ENCODE measurements around the gene MARF1. TPM values are rescaled to one million over a fixed set of nuclear protein-coding genes. Genes with fewer than 3 reads are reported as not detected.
"Not testable (repeated sequence)": the region's sequence is repeated elsewhere in the genome, so short reads cannot be mapped to it uniquely, and the experiment has no call there.

The MARF1 gene, protein sequence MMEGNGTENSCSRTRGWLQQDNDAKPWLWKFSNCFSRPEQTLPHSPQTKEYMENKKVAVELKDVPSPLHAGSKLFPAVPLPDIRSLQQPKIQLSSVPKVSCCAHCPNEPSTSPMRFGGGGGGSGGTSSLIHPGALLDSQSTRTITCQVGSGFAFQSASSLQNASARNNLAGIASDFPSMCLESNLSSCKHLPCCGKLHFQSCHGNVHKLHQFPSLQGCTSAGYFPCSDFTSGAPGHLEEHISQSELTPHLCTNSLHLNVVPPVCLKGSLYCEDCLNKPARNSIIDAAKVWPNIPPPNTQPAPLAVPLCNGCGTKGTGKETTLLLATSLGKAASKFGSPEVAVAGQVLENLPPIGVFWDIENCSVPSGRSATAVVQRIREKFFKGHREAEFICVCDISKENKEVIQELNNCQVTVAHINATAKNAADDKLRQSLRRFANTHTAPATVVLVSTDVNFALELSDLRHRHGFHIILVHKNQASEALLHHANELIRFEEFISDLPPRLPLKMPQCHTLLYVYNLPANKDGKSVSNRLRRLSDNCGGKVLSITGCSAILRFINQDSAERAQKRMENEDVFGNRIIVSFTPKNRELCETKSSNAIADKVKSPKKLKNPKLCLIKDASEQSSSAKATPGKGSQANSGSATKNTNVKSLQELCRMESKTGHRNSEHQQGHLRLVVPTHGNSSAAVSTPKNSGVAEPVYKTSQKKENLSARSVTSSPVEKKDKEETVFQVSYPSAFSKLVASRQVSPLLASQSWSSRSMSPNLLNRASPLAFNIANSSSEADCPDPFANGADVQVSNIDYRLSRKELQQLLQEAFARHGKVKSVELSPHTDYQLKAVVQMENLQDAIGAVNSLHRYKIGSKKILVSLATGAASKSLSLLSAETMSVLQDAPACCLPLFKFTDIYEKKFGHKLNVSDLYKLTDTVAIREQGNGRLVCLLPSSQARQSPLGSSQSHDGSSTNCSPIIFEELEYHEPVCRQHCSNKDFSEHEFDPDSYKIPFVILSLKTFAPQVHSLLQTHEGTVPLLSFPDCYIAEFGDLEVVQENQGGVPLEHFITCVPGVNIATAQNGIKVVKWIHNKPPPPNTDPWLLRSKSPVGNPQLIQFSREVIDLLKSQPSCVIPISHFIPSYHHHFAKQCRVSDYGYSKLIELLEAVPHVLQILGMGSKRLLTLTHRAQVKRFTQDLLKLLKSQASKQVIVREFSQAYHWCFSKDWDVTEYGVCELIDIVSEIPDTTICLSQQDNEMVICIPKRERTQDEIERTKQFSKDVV (N-terminal part only)
- total RNA-seq: 48.4 TPM
- long read RNA-seq, partial matches to known transcripts: 2 of 3 reads
- long read RNA-seq, other reads (novel, unspliced or antisense): 1 of 3 reads

DNA sequence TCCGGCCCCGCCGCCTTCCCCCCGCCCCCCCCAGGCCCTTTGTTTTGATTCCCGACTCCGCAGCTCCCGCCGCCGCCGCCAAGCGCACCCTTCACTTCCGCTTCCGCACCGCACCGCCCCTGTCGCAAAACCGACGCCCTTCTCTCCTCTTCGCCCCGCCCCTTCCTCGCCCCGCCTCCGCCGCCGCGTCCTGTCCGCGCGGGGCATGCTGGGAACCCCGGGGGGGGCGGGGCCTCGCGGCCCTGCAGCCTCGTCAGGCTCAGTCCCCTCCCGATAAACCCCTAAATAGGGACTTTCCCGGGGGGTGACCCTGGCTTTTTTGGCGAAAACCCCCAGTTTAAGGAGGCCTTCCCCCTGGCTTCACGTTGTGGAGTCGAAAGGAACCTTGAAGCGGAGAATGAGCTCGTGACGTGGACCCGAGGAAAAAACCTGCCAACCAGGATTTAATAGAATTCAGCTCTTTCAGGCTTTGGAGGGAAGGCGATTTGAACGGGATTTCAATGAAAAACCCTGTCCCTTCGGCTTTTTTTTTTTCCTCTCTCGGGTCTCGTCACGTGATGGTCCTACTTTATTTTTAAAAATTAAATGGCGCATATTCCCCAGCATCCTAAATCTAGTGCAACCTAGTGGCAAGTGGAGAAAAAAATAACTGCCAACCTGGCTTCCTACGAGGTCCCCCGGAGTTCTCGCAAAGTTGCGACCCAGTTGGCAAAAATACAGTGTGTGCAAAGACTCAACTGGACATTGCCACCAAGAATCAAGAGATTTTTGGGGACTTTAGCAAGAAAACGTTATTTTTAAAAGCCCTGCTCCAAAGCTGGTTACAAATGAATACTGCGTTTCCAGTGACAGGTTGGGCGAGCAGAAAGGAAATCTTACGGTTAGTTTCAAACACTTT, at the start of gene MARF1:
TSS of gene MARF1 (minus strand) at position 107 of the 898 bp plus-strand sequence. CDS start 3,921 bp downstream, outside the sequence.
- intact Hi-C loops (cut with DNase I): loop anchor here (2.0 to 5.0 kb wide), 4 partner anchors 34 to 216 kb away; no protein-coding TSS in a partner anchor
- DNase-seq (ENCODE audit: missing footprints): peak; percentile 100
- ATAC-seq: peak; percentile 98

DNA sequence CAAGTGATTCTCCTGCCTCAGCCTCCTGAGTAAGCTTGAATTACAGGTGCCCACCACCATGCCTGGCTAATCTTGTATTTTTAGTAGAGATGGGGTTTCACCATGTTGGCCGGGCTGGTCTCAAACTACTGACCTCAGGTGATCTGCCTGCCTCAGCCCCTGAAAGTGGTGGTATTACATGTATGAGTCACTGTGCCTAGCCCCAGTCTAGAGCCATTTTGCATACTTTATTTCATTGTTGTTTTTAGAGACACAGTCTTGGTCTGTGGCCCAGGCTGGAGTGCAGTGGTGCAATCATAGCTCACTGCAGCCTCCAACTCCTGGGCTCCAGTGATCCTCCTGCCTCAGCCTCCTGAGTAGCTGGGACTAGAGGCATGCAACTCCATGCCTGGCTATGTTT, 49.6 kb upstream of the MARF1 start:
- ATAC-seq; intact Hi-C loops (cut with DNase I); DNase-seq (ENCODE audit: missing footprints): not testable (repeated sequence)

DNA sequence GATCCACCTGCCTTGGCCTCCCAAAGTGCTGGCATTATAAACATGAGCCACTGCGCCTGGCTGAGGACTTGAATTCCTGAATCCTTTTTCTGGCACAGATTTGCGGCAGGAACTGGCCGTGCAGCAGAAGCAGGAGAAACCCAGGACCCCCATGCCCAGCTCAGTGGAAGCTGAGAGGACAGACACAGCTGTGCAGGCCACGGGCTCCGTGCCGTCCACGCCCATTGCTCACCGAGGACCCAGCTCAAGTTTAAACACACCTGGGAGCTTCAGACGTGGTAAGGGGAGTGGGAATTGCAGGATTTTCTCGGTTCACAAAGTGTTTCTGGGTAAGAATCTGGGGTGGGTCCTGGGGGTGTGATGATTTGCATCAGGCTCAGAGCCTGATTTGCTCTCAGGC, 48.1 kb upstream of the MARF1 start:
- intact Hi-C loops (cut with DNase I): no loop called here
- ATAC-seq (no peak), DNase-seq (ENCODE audit: missing footprints) (no peak)

DNA sequence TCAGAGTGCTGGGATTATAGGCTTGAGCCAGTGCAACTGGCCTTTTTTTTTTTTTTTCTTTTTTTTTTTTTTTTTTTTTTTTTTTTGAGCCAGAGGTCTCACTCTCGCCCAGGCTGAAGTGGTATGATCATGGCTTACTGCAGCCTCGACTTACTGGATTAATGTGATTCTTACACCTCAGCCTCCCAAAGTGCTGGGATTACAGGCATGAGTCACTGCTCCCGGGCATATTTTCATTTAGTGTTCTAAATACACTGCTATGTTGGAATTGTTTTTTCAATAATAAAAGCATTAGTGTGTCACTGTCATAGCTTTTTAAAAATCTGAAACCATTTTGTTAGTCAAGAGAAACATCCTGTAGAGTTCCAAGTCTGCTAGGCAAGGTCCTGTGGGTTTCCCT, 47.3 kb upstream of the MARF1 start:
- ATAC-seq: no peak
- intact Hi-C loops (cut with DNase I): no loop called here
- DNase-seq (ENCODE audit: missing footprints): no peak

DNA sequence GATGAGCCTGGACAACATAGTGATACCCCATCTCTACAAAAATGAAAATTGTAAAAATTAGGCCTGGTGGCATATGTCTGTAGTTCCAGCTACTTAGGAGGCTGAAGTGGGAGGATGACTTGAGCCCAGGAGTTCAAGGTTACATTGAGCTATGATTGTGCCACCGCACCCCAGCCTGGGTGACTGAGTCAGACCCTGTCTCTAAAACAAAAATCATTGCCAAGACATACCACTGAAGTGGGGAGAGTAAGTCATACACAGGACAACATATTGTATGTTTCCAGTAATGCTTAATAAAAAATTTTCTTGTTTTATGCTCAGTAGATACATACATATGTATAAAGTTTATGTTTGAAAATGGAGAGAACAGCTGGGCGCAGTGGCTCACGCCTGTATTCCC, 46.3 kb upstream of the MARF1 start:
- intact Hi-C loops (cut with DNase I): no loop called here
- no peak for DNase-seq (ENCODE audit: missing footprints)
- ATAC-seq: no peak

DNA sequence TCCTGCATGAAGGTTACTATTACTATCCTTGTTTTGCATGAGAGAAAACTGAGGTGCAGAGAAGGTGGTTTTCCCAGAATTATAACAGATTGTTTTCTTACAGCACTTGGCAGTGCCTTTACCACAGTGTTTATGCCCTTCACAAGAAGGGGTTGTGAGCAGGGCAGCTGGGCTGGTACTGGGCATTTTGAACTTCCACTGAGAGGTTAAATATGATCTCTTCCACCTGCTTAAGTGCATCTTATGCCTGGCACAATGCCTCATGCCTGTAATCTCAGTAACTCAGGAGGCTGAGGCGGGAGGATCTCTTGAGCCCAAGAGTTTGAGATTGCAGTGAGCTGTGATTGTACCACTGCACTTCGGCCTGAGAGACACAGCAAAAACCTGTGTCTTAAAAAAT, 43.3 kb upstream of the MARF1 start:
- ATAC-seq: no peak
- intact Hi-C loops (cut with DNase I): no loop called here
- DNase-seq (ENCODE audit: missing footprints): no peak

DNA sequence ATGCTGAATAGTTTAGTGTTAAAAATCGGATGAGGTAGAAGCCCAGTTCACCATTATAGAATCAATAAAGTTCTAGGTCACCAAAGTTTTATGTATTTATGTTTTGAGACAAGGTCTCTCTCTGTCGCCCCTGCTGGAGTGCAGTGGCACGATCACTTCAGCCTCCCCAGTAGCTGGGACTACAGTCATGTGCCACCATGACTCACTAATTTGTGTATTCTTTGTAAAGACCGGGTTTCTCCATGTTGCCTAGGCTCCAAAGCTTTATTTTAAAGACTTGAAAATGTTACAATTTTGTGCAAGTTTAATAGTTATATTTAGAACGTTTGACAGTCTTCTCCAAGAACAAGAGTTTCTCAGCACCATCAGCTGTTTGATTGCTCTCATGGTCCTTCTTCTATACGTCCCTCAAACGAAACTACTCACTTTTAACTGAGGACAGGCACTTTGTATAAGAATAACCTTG, 39.2 kb upstream of the MARF1 start:
- intact Hi-C loops (cut with DNase I): no loop called here
- DNase-seq (ENCODE audit: missing footprints) (no peak), ATAC-seq (no peak)

DNA sequence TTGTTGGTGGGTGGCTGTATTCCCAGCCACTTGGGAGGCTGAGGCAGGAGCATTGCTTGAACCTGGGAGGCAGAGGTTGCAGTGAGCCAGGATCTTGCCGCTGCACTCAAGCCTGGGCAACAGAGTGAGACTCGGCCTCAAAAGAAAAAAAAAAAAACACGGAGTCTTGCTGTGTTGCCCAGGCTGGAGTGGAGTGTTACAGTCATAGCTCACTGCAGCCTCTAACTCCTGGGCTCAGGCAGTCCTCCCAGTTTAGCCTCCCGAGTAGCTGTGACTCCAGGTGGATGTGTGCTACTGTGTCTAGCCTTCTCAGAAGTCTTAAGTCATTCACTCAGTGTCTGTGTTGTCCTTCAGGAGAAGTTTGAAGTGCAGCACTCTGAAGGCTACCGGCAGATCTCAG, 34.5 kb upstream of the MARF1 start:
- intact Hi-C loops (cut with DNase I): loop anchor here (5.0 kb wide), 1 partner anchor 35 kb away; the partner anchor contains the start of gene MARF1
- ATAC-seq: no peak
- DNase-seq (ENCODE audit: missing footprints): no peak

DNA sequence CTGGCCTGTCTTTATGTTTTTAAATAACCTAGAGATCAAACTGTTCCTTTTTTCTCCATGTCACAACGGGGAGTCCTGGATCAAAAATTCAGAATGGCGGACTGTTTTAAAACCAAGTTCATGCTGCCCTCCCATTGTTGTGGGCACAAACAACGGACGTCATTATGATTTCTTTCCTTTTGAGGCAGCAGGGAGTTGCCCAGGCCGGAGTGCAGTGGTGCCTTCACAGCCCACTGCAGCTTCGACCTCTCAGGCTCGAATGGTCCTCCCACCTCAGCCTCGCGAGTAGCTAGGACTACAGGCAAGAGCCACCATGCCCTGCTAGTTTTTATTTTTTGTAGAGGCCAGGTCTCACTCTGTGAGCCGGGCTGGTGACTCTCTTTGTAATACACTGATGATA, 33.6 kb upstream of the MARF1 start:
- ATAC-seq (no peak), DNase-seq (ENCODE audit: missing footprints) (no peak)
- intact Hi-C loops (cut with DNase I): loop anchor here (5.0 kb wide), 1 partner anchor 34 kb away; the partner anchor contains the start of gene MARF1

DNA sequence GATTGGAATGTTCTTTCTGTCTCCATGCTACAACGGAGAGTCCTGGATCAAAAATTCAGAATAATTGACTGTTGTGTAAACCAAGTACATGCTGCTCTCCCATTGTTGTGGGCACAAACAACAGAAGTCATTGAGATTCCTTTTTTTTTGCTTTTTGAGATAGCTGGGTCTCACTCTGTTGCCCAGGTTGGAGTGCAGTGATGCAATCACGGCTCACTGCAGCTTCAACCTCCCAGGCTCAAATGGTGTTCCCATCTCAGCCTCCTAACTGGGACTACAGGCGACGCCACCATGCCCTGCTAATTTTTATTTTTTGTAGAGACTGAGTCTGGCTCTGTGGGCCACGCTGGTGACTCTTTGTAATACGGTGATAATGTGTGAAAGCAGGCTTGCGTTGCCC, 31.6 kb upstream of the MARF1 start:
- DNase-seq (ENCODE audit: missing footprints): no peak
- intact Hi-C loops (cut with DNase I): no loop called here
- ATAC-seq: no peak

DNA sequence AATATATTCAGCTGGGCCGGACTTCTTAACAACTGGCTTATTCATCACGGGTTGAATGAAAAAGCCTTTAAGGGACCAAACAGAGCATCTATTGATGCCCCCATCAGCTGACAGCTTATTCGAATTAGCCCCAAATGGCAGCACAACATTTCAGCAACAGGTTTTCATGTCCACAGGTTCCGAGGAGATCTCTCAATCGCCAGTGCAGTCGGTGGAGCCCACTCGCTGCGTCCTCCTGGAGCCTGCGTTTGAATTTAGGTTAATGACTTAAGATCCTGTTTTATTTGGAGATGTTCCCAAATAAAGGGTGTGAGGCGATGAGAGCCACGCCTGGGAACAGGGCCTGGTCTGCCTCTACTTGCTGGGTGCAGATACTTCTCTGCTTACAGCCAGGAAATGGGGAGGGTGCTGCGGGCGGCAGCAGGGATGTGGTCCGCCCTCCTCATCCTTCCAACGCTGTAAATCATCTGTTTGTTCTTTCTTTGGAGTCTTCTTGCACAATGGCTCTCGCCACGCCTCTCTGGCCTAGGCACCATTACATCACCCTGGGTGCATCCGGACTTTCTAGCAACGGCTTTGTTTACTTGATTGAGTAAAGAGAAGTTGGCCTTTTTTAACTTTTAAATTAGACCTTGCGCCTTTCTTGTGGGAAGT, 29.7 kb upstream of the MARF1 start:
- intact Hi-C loops (cut with DNase I): loop anchor here (1.0 kb wide), 1 partner anchor 12 kb away; no protein-coding TSS in a partner anchor
- peak; percentile 99 for ATAC-seq
- peak; percentile 95 for DNase-seq (ENCODE audit: missing footprints)

DNA sequence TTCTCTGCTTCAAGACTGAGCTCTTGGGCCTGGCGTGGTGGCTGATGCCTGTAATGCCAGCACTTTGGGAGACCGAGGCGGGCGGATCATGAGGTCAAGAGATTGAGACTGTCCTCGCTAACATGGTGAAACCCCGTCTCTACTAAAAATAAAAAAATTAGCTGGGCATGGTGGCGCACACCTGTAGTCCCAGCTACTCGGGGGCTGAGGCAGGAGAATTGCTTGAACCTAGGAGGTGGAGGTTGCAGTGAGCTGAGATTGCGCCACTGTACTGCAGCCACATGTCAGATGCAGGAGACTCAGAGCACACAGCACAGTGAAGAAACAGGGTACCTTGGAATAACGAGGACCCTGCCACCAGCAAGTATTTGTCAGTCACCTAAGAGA, 29.2 kb upstream of the MARF1 start:
- not testable (repeated sequence) for DNase-seq (ENCODE audit: missing footprints); ATAC-seq
- intact Hi-C loops (cut with DNase I): loop anchor here (1.0 kb wide), 1 partner anchor 12 kb away; no protein-coding TSS in a partner anchor

DNA sequence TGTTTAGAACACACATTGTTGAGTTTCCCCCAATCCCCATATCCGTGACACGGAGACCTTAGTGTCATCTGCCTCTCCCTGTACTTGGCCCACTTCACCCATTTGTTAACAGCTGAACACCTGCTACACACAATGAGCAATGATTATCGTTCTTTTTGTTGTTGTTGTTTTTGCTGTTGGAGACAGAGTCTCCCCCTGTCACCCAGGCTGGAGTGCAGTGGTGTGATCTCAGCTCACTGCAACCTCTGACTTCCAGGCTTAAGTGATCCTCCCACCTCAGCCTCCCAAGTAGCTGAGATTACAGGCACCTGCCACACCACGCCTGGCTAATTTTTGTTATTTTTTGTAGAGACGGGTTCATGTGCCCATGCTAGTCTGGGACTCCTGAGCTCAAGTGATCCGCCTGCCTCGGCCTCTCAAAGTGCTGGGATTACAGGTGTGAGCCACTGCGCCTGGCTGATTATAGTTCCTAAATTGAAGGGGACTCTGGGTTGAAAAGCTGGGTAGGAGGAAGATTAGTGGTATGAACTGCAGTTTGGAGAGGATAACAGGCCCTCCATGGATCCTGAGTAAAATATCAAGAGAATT, 28.7 kb upstream of the MARF1 start:
- DNase-seq (ENCODE audit: missing footprints): no peak
- intact Hi-C loops (cut with DNase I): loop anchor here (1.0 kb wide), 1 partner anchor 11 kb away; no protein-coding TSS in a partner anchor
- ATAC-seq: no peak

DNA sequence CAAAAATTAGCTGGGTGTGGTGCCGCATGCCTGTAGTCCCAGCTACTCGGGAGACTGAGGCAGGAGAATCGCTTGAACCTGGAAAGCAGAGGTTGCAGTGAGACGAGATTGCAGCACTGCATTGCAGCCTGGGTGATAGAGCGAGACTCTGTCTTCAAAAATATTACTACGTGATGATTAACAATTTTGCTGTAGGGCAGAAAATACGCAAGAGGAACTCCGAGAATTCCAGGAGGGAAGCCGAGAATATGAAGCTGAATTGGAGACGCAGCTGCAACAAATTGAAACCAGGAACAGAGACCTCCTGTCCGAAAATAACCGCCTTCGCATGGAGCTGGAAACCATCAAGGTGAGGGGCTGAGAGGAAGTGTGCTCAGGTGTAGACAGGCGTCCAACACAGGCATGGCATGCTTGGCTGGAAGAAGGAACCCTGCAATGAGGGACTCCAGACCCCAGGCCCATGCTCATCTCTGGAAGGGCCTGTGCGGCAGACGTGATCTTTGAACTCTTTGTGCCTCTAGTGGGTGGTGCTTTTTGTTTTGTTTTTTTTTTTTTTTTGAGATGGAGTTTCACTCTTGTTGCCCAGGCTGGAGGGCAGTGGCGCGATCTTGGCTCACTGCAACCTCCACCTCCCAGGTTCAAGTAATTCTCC, 24.3 kb upstream of the MARF1 start:
- no peak for ATAC-seq
- intact Hi-C loops (cut with DNase I): no loop called here
- DNase-seq (ENCODE audit: missing footprints): no peak

DNA sequence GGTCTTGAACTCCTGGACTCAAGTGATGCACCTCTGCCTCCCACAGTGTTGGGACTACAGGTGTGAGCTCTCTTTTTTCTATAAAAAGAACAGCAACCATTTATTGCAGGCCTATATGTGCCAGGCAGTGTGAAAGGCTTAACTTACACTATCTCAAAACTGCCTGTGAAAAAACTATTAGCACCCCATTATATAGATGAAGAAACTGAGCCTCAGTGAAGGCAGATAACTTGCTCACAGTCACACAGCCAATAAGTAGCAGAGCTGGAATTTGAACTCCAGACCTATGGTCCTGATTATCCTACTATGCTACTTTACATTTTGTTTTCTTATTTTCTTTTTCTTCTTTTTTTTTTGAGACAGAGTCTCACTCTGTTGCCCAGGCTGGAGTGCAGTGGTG, 22.2 kb upstream of the MARF1 start:
- ATAC-seq (no peak), DNase-seq (ENCODE audit: missing footprints) (no peak)
- intact Hi-C loops (cut with DNase I): no loop called here

DNA sequence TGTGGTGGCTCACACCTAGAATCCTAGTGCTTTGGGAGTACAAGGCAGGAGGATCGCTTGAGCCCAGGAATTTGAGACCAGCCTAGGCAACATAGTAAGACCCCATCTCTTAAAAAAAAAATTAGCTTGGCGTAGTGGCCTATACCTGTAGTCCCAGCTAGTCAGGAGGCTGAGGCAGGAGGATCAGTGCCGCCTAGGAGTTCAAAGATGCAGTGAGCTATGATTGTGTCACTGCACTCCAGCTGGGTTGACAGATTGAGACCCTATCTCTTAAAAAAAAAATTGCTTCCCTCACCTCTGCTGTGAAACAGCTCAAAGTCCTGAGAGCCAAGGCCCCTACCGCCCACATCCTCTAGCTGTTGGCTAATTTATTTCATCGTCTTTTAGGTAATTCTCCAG, 17.2 kb upstream of the MARF1 start:
- ATAC-seq (no peak), DNase-seq (ENCODE audit: missing footprints) (no peak)
- intact Hi-C loops (cut with DNase I): loop anchor here (1.0 kb wide), 1 partner anchor 12 kb away; no protein-coding TSS in a partner anchor

Measured in Right ventricle myocardium inferior (tissue), 1 donor.